D721Med (cell line): ENCODE results near the gene ACVR1B.
A peak's percentile ranks its signal among the peaks of the same experiment; 100 is the strongest.

ENCODE experiments used
- DNase-seq: peaks from one replicate; pipeline ENCODE4 v3.0.0; 2011; ENCODE audit warnings: low spot score; ENCODE audit not compliant: insufficient read length
- FAIRE-seq: peaks from 2 replicates; lab custom pipeline; 2011; peaks lifted over from hg19 to GRCh38; lab: Jason Lieb, UNC
- TF ChIP-seq, protein P1 (sequence below): IDR thresholded peaks from 2 replicates; pipeline ENCODE4 v1.5.1; 2012; ENCODE audit warnings: mild to moderate bottlenecking, control low read depth; ENCODE audit not compliant: insufficient read depth; ENCODE audit errors: missing control alignments

ACVR1B gene

GRCh38 chr12:51913071-51914033 is 38.1 kb upstream of the ACVR1B start:
- no peak for DNase-seq
- TF ChIP-seq, protein P1, sequence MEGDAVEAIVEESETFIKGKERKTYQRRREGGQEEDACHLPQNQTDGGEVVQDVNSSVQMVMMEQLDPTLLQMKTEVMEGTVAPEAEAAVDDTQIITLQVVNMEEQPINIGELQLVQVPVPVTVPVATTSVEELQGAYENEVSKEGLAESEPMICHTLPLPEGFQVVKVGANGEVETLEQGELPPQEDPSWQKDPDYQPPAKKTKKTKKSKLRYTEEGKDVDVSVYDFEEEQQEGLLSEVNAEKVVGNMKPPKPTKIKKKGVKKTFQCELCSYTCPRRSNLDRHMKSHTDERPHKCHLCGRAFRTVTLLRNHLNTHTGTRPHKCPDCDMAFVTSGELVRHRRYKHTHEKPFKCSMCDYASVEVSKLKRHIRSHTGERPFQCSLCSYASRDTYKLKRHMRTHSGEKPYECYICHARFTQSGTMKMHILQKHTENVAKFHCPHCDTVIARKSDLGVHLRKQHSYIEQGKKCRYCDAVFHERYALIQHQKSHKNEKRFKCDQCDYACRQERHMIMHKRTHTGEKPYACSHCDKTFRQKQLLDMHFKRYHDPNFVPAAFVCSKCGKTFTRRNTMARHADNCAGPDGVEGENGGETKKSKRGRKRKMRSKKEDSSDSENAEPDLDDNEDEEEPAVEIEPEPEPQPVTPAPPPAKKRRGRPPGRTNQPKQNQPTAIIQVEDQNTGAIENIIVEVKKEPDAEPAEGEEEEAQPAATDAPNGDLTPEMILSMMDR = peak; percentile 6
- no peak for FAIRE-seq

GRCh38 chr12:51914034-51914923 is 37.2 kb upstream of the ACVR1B start:
- DNase-seq = no peak
- FAIRE-seq = no peak
- TF ChIP-seq, protein P1 = no peak

DNA sequence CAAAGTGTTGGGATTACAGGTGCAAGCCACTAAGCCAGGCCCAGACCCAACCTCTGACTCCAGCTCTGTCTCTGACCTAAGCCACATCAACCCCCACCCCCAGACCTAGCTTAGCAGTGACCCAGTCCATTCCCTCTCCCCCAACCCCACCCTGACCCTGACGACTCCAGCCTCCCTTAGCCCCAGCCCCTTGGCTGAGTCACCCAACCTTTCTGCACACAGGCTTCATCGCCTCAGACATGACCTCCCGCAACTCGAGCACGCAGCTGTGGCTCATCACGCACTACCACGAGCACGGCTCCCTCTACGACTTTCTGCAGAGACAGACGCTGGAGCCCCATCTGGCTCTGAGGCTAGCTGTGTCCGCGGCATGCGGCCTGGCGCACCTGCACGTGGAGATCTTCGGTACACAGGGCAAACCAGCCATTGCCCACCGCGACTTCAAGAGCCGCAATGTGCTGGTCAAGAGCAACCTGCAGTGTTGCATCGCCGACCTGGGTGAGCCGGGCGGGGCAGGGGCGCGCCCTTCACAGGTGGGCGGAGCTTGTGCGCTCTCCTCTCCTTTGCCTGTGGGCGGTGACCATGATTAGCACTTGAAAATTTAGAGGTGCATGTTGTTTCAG is 36.4 kb upstream of the ACVR1B start:
- FAIRE-seq = no peak
- no peak for DNase-seq
- TF ChIP-seq, protein P1 = no peak

- FAIRE-seq = no peak
- no peak for DNase-seq
- TF ChIP-seq, protein P1 = no peak
Observed at GRCh38 chr12:51915951-51916350, 35.5 kb upstream of the ACVR1B start.

GRCh38 chr12:51917041-51917590 is 34.4 kb upstream of the ACVR1B start:
- TF ChIP-seq, protein P1 = no peak
- FAIRE-seq = no peak

GRCh38 chr12:51917746-51918453 is 33.6 kb upstream of the ACVR1B start:
- FAIRE-seq (no peak), DNase-seq (no peak)
- TF ChIP-seq, protein P1 = no peak

More at GRCh38 chr12:51917041-51917590, 34.4 kb upstream of the ACVR1B start:
- no peak for DNase-seq
